Activated naive CD4-positive, alpha-beta T cell treated with anti-CD3 and anti-CD28 coated beads, Interleukin-2, amount 10 ng/mL, durations not matched to agents 7 days and 5 days (primary cell): ENCODE results near the gene GNAS.
A peak's percentile ranks its signal among the peaks of the same experiment; 100 is the strongest.

Experiments used
- CTCF ChIA-PET: fragments of 350-600 bp; sonication (Branson Sonifier 250); formaldehyde crosslinking; loops from one replicate; lab custom pipeline; 2021; ENCODE audit warnings: antibody characterized with exemption; lab: Charles Lee
- DNase-seq: peaks from one replicate; pipeline ENCODE4 v3.0.0-alpha.2; 2020
- H3K27ac Mint-ChIP-seq: one replicate; pipeline ENCODE4 v1.8.0; 2021; ENCODE audit warnings: mild to moderate bottlenecking, moderate library complexity, mixed read lengths
- H3K27me3 Mint-ChIP-seq: one replicate; pipeline ENCODE4 v1.8.0; 2021; ENCODE audit warnings: mild to moderate bottlenecking, mixed read lengths
- H3K36me3 Mint-ChIP-seq: one replicate; pipeline ENCODE4 v1.8.0; 2021; ENCODE audit warnings: mixed read lengths
- H3K4me1 Mint-ChIP-seq: one replicate; pipeline ENCODE4 v1.8.0; 2021; ENCODE audit warnings: mixed read lengths
- H3K4me3 Mint-ChIP-seq: one replicate; pipeline ENCODE4 v1.8.0; 2021; ENCODE audit warnings: mild to moderate bottlenecking, moderate library complexity, mixed read lengths
- H3K9me3 Mint-ChIP-seq: one replicate; pipeline ENCODE4 v1.8.0; 2021; ENCODE audit warnings: mixed read lengths

GNAS gene

GRCh38 chr20:58874469-58874868, 22.0 kb downstream of the GNAS start:
- H3K36me3 Mint-ChIP-seq = no peaks in the 10 kb centered on the region
- peaks cover 44% of the 10 kb centered on the region for H3K4me1 Mint-ChIP-seq
- peaks cover 15% of the 10 kb centered on the region for H3K27me3 Mint-ChIP-seq
- H3K9me3 Mint-ChIP-seq = no peaks in the 10 kb centered on the region
- no peak for DNase-seq
- CTCF ChIA-PET = interaction anchor here (1.8 kb wide), 2 partner anchors 23 to 223 kb away, joined by 3 to 5 read pairs; partner anchors contain the start of genes GNAS-AS1 and STX16
- H3K4me3 Mint-ChIP-seq = no peak overlapping the region
- H3K27ac Mint-ChIP-seq = no peak overlapping the region

- CTCF ChIA-PET = interaction anchor here (0.6 to 1.8 kb wide), 3 partner anchors 24 to 333 kb away, joined by 3 to 5 read pairs (median 3); partner anchors contain the start of genes GNAS-AS1 and STX16
- no peak for DNase-seq
- Mint-ChIP-seq H3K4me3 (no peak overlapping the region), H3K4me1 (peaks cover 47% of the 10 kb centered on the region), H3K36me3 (no peaks in the 10 kb centered on the region), H3K27me3 (peaks cover 14% of the 10 kb centered on the region), H3K27ac (no peak overlapping the region), H3K9me3 (no peaks in the 10 kb centered on the region)
Measured at GRCh38 chr20:58875111-58875510, 22.6 kb downstream of the GNAS start.

- Mint-ChIP-seq H3K4me3 (no peak overlapping the region), H3K27ac (no peak overlapping the region), H3K4me1 (peaks cover 44% of the 10 kb centered on the region), H3K36me3 (no peaks in the 10 kb centered on the region), H3K27me3 (peaks cover 11% of the 10 kb centered on the region), H3K9me3 (no peaks in the 10 kb centered on the region)
- CTCF ChIA-PET = interaction anchor here (0.6 to 1.8 kb wide), 3 partner anchors 8 to 333 kb away, joined by 3 to 4 read pairs (median 3); partner anchors contain the start of gene GNAS-AS1
- no peak for DNase-seq
Measured at GRCh38 chr20:58875541-58876134, 23.1 kb downstream of the GNAS start.

GRCh38 chr20:58876437-58876836, 23.9 kb downstream of the GNAS start:
- no peaks in the 10 kb centered on the region for H3K9me3 Mint-ChIP-seq
- no peak for DNase-seq
- no peak overlapping the region for H3K27ac Mint-ChIP-seq
- no peaks in the 10 kb centered on the region for H3K36me3 Mint-ChIP-seq
- H3K4me3 Mint-ChIP-seq = no peak overlapping the region
- peaks cover 42% of the 10 kb centered on the region for H3K4me1 Mint-ChIP-seq
- CTCF ChIA-PET = interaction anchor here (0.8 to 1.4 kb wide), 2 partner anchors 9 to 619 kb away, joined by 3 to 4 read pairs; no protein-coding TSS in a partner anchor
- H3K27me3 Mint-ChIP-seq = peaks cover 9% of the 10 kb centered on the region

- Mint-ChIP-seq H3K9me3 (no peaks in the 10 kb centered on the region), H3K4me1 (peaks cover 42% of the 10 kb centered on the region), H3K27me3 (peaks cover 4% of the 10 kb centered on the region), H3K36me3 (no peaks in the 10 kb centered on the region), H3K4me3 (no peak overlapping the region), H3K27ac (peak overlapping the region; percentile 80)
- no peak for DNase-seq
- CTCF ChIA-PET = interaction anchor here (0.8 kb wide), 1 partner anchor 618 kb away, joined by 3 read pairs; no protein-coding TSS in a partner anchor
Measured at GRCh38 chr20:58877050-58877975, 24.8 kb downstream of the GNAS start.

- CTCF ChIA-PET = no interaction called here
- peak; percentile 65 for DNase-seq
- Mint-ChIP-seq H3K9me3 (no peaks in the 10 kb centered on the region), H3K4me3 (no peak overlapping the region), H3K4me1 (peaks cover 39% of the 10 kb centered on the region), H3K27ac (peak overlapping the region; percentile 80), H3K27me3 (no peaks in the 10 kb centered on the region), H3K36me3 (no peaks in the 10 kb centered on the region)
Measured at GRCh38 chr20:58877976-58878360, 25.5 kb downstream of the GNAS start.

- no peaks in the 10 kb centered on the region for H3K9me3 Mint-ChIP-seq
- H3K4me3 Mint-ChIP-seq = no peak overlapping the region
- H3K27me3 Mint-ChIP-seq = peaks cover under 1% of the 10 kb centered on the region
- CTCF ChIA-PET = no interaction called here
- H3K4me1 Mint-ChIP-seq = peaks cover 39% of the 10 kb centered on the region
- no peaks in the 10 kb centered on the region for H3K36me3 Mint-ChIP-seq
- no peak for DNase-seq
- H3K27ac Mint-ChIP-seq = peak overlapping the region; percentile 80
Measured at GRCh38 chr20:58878399-58878798, 25.9 kb downstream of the GNAS start.

- H3K36me3 Mint-ChIP-seq = no peaks in the 10 kb centered on the region
- H3K9me3 Mint-ChIP-seq = no peaks in the 10 kb centered on the region
- CTCF ChIA-PET = interaction anchor here (0.7 to 1.2 kb wide), 3 partner anchors 229 to 634 kb away, joined by 3 to 4 read pairs (median 3); partner anchors contain the start of gene STX16
- H3K27me3 Mint-ChIP-seq = peaks cover 5% of the 10 kb centered on the region
- H3K4me1 Mint-ChIP-seq = peaks cover 39% of the 10 kb centered on the region
- DNase-seq = no peak
- no peak overlapping the region for H3K4me3 Mint-ChIP-seq
- no peak overlapping the region for H3K27ac Mint-ChIP-seq
Measured at GRCh38 chr20:58880441-58880840, 27.9 kb downstream of the GNAS start.

GRCh38 chr20:58880994-58881752, 28.7 kb downstream of the GNAS start:
- H3K27ac Mint-ChIP-seq = no peak overlapping the region
- peak; percentile 32 for DNase-seq
- no peaks in the 10 kb centered on the region for H3K9me3 Mint-ChIP-seq
- peaks cover 43% of the 10 kb centered on the region for H3K4me1 Mint-ChIP-seq
- CTCF ChIA-PET = interaction anchor here (0.7 to 1.7 kb wide), 3 partner anchors 9 to 208 kb away, joined by 3 to 4 read pairs (median 4); no protein-coding TSS in a partner anchor
- peaks cover 5% of the 10 kb centered on the region for H3K27me3 Mint-ChIP-seq
- H3K36me3 Mint-ChIP-seq = no peaks in the 10 kb centered on the region
- H3K4me3 Mint-ChIP-seq = no peak overlapping the region

- no peak overlapping the region for H3K4me3 Mint-ChIP-seq
- H3K36me3 Mint-ChIP-seq = no peaks in the 10 kb centered on the region
- no peaks in the 10 kb centered on the region for H3K9me3 Mint-ChIP-seq
- no peak overlapping the region for H3K27ac Mint-ChIP-seq
- DNase-seq = no peak
- peaks cover 43% of the 10 kb centered on the region for H3K4me1 Mint-ChIP-seq
- CTCF ChIA-PET = interaction anchor here (1.7 kb wide), 1 partner anchor 15 kb away, joined by 4 read pairs; no protein-coding TSS in a partner anchor
- H3K27me3 Mint-ChIP-seq = peaks cover 5% of the 10 kb centered on the region
Measured at GRCh38 chr20:58882704-58883089, 30.2 kb downstream of the GNAS start.

- Mint-ChIP-seq H3K36me3 (no peaks in the 10 kb centered on the region), H3K27me3 (peaks cover 5% of the 10 kb centered on the region), H3K9me3 (no peaks in the 10 kb centered on the region), H3K4me3 (no peak overlapping the region), H3K4me1 (peaks cover 42% of the 10 kb centered on the region), H3K27ac (no peak overlapping the region)
- CTCF ChIA-PET = interaction anchor here (0.8 kb wide), 1 partner anchor 13 kb away, joined by 3 read pairs; no protein-coding TSS in a partner anchor
- DNase-seq = no peak
Measured at GRCh38 chr20:58883241-58883691, 30.8 kb downstream of the GNAS start.

- H3K36me3 Mint-ChIP-seq = no peaks in the 10 kb centered on the region
- H3K4me3 Mint-ChIP-seq = no peak overlapping the region
- peaks cover 30% of the 10 kb centered on the region for H3K4me1 Mint-ChIP-seq
- no peaks in the 10 kb centered on the region for H3K9me3 Mint-ChIP-seq
- no peak overlapping the region for H3K27ac Mint-ChIP-seq
- CTCF ChIA-PET = no interaction called here
- peaks cover 5% of the 10 kb centered on the region for H3K27me3 Mint-ChIP-seq
- no peak for DNase-seq
Measured at GRCh38 chr20:58884966-58885365, 32.5 kb downstream of the GNAS start.

GRCh38 chr20:58886546-58886945, 34.0 kb downstream of the GNAS start:
- CTCF ChIA-PET = interaction anchor here (0.5 to 2.1 kb wide), 3 partner anchors 10 to 21 kb away, joined by 3 to 8 read pairs (median 3); no protein-coding TSS in a partner anchor
- no peak for DNase-seq
- Mint-ChIP-seq H3K4me3 (no peak overlapping the region), H3K4me1 (peaks cover 26% of the 10 kb centered on the region), H3K27ac (no peak overlapping the region), H3K9me3 (no peaks in the 10 kb centered on the region), H3K36me3 (no peaks in the 10 kb centered on the region), H3K27me3 (peaks cover 5% of the 10 kb centered on the region)
